COLO668 (cell line): ENCODE measurements around the gene CERS6.
"Not testable (repeated sequence)": the region's sequence is repeated elsewhere in the genome, so short reads cannot be mapped to it uniquely, and the experiment has no call there.

Source experiments
- DNase-seq: peaks from one replicate; lab custom pipeline; 2025; ENCODE audit not compliant: unreplicated experiment; lab: John Stamatoyannopoulos, UW

CERS6 gene

DNA sequence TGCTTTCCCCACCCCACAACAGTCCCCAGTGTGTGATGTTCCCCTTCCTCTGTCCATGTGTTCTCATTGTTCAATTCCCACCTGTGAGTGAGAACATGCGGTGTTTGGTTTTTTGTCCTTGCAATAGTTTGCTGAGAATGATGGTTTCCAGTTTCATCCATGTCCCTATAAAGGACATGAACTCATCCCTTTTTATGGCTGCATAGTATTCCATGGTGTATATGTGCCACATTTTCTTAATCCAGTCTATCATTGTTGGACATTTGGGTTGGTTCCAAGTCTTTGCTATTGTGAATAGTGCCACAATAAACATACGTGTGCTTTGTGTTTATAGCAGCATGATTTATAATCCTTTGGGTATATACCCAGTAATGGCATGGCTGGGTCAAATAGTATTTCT, 335.1 kb downstream of the CERS6 start:
- DNase-seq: not testable (repeated sequence)

GRCh38 chr2:168793596-168793995, 337.5 kb downstream of the CERS6 start:
- no peak for DNase-seq

GRCh38 chr2:168794968-168795367, 338.9 kb downstream of the CERS6 start:
- no peak for DNase-seq

- DNase-seq: no peak
Observed at GRCh38 chr2:168796090-168796577, 340.1 kb downstream of the CERS6 start.

GRCh38 chr2:168796583-168797285, 340.7 kb downstream of the CERS6 start:
- no peak for DNase-seq

DNA sequence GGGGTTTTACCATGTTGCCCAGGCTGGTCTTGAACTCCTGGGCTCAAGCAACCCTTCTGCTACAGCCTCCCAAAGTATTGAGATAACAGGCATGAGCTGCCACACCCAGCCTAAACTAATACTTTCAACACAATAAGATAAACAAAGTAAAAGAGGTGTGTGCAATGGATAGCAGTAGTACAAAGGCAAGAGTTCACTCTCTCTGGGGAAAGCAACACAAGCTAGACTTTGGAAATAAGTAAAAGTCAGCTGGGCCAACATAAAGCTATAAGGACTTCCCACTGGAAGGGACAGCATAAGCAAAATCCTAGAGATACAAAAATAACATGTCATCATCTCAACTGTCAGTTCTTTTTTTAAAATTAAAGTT, 341.2 kb downstream of the CERS6 start:
- no peak for DNase-seq

DNA sequence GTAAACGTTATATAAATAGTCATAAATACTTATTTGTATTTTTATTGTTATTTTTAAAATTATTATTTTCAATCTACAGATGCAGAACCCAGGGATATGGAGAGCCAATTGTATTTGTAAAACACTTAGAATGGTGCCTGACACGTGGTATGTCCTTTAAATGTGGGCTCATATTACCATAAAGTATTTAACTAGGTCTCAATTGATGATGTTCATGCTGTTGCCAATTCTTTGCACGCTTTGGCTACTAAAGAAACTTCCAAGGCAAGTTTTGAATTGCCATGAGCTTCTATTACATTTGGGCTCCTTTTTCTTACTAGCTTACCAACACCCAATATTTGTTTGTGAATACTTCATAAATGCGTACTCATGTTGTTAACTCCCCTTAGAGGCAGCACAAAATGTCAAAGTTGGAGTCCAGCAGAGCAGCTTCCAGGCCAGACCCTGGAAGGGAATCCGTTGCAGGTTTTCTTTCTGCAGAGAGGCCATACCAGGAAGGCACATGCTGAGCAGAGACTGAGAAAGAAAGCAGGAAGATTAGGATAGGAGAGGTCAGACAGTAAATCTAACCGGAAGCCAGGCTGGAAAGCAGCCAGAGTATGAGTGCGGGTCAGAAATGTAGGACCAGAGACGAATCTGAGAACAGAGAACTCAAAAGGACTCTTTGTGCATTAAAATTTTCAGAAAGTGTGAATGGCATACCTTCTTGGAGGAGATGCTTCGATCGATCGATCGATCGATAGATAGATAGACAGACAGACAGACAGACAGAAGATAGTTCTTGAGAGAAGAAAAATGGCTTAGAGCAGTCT, 342.2 kb downstream of the CERS6 start:
- no peak for DNase-seq

- DNase-seq: no peak
Observed at GRCh38 chr2:168798888-168799410, 342.9 kb downstream of the CERS6 start.

- DNase-seq: no peak
Observed at GRCh38 chr2:168801471-168801870, 345.4 kb downstream of the CERS6 start.

DNA sequence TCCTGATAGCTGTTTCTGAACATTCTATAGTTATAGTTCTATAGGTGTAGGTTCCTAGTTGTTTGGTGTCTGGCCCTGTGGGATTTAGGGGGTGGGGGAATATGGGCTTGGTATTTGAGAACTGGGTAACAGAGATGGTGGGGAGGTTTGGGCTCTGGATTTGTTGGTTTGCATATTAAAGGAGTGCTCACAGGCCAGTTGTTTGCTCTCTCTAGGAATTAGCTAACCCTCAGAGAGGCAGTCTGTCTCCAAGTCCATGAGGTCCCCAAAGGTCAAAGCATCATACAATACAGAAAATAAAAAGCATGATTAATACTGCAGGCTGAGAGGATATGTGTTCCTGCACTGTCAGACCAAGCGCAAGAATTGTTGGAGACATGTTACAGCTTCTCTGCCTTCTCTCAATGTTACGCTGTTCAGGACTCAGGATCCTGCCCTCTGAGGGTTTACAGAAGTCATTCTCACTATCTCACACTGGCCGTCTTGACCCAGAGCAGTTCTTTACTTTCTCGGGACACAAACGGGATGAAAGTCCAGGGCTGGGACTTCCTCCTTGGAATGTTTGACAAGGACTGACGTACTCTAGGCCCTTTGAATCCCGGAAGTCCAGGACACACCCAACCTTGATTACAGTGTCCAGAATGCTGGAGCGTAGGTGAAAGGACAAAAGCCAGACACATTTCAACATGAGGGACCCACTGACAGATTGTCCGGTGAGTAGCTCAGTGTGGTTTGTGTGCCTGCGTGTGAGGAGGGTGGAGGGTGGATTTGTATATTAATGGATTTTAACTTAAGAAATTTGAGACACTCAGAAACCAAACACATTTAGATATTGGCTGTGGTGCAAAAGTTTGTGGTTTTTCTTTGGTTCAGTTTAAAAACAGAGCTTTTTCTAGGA, 346.1 kb downstream of the CERS6 start, which contains the start of gene NOSTRIN:
TSS of gene NOSTRIN (plus strand) at position 677 of the 898 bp plus-strand sequence. CDS start at position 687, 10 bp downstream.
- DNase-seq: no peak

DNA sequence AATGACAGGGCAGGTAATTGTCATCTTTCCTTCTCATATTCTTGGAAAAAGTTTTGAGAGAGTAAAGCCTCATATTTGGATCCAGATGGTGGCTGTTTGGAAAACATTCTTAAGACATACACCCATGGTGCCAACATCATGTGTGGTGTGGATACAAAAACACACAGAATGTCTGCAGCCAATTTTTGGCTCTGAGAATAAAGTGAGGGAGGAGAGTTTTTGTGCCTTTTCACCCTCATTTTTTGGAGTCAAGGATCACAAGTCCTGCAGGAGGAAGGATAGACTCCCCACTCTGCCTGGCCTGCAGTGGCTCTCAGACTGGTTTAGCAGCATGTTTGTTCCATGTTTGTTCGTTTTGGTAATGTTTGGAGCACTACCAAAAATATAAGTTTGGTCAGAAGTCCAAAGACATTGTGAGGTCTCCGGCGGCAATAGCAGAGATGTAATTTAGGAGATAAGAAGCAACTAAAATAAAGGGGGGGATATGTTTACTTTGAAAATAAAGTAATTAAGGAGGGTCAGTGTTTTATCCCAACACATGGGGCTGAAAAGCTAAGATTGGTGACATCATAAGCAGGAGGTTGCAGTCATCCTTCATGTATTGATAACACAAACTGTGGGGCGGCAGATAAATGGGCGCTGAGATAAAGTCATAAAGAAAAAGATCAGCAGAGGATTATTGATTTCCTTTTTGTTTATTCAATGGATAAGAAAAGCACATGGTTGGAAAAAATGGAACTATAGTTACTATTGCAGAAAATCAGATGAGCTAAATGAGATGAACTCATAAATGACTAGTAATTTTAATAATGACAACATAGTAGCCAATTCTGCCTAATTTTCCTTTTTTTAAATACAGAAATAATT, 347.0 kb downstream of the CERS6 start:
- no peak for DNase-seq

DNA sequence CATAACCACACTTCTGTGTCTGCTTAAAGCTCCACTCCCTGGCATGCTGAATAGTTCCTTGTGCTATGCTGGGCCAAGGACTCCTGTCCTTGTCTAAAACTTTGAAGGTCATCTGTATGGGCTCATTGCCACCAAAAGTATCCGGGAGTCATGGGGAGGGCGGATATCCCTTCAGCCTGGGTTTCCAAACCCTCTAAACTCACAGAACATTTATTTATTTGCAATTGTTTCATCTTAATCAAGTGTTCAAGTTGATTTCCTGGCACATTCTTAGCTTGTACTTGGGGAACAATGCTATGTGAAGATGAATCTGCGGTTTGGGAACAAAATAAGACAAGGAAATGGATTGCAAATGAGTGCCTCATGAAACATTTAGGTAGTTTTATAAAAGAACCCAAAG, 348.1 kb downstream of the CERS6 start:
- no peak for DNase-seq

- no peak for DNase-seq
Observed at GRCh38 chr2:168805615-168806014, 349.5 kb downstream of the CERS6 start.

DNA sequence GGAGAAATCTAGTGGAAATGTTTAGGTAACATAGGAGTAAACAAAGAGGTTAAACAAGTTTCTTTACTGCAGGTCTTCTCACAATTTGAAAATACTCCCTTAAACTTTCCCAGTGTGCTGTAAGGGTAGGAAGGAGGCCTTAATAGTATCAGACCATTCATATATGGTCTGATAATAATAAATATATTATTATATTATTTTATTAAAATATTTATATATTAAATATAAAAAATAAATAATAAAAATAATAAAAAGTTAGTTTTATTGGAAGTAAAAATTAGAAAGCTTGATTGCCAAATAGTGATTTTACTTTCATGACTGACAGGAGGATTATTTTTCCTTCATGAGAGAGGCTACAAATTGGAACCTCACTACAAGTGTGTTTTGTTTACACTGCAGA, 353.5 kb downstream of the CERS6 start:
- no peak for DNase-seq

DNA sequence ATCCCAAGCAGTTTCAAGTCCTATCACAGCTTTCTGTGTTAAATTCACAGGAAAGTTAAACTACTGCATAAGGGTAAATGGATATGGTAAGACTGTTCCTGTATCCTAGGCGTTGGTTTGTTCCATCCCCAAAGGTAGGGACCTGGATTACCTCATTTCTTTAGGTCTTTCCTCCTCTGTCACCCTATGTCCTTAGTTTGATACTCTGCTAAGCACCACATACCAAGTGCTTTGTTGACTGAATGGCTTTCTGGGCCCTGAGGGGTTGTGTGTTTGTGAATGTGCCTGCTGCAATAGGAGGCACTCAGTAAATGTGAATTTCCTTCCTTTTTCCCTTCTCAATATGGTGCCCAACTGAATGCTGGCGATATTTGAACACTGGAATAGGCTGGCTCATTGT, 354.2 kb downstream of the CERS6 start:
- DNase-seq: no peak

GRCh38 chr2:168811696-168812095, 355.6 kb downstream of the CERS6 start:
- DNase-seq: no peak

- DNase-seq: no peak
Observed at GRCh38 chr2:168814046-168814445, 358.0 kb downstream of the CERS6 start.

- DNase-seq: no peak
Observed at GRCh38 chr2:168814939-168815907, 359.2 kb downstream of the CERS6 start.

DNA sequence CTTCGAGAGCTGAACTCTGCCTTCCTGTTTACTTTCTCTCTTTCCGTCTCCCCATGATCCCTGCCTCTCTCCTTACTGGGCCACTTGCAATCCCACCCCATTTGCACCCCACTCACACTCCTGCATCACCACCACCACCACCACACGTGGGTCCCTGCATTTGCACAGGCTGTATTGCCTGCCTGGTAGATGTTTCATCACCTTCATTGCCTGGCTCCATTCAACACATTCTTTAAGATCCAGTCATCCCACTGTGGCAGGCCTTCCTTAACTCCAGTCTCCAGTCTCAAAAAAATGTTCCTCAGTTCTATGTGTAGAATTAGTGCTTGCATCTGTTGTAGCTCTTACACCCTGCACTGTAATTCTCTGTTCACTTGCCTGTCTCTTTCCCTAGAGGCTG, 360.3 kb downstream of the CERS6 start:
- no peak for DNase-seq
